Smooth muscle cell (in vitro differentiated cells): ENCODE measurements around the gene XPO4. TPM values are rescaled to one million over a fixed set of nuclear protein-coding genes. Genes with fewer than 3 reads are reported as not detected.
A peak's percentile ranks its signal among the peaks of the same experiment; 100 is the strongest.

Source experiments
- DNase-seq: peaks from one replicate; lab custom pipeline; 2025; ENCODE audit not compliant: unreplicated experiment; lab: John Stamatoyannopoulos, UW
- H2AFZ ChIP-seq: fragments of 200-600 bp; sonication (generic); 2 replicates; pipeline ENCODE4 v1.6.0; 2016; ENCODE audit warnings: antibody characterized with exemption, low read depth, mild to moderate bottlenecking
- H3F3A ChIP-seq: fragments of 200-600 bp; sonication (generic); 2 replicates; pipeline ENCODE4 v1.6.0; 2017; ENCODE audit warnings: antibody characterized with exemption, low read depth
- H3K27ac ChIP-seq: fragments of 200-600 bp; sonication (generic); 2 replicates; pipeline ENCODE4 v1.5.1; 2016; ENCODE audit warnings: low read depth, mild to moderate bottlenecking
- H3K27me3 ChIP-seq: fragments of 200-600 bp; sonication (generic); 2 replicates; pipeline ENCODE4 v1.6.1; 2016; ENCODE audit warnings: low read depth, mild to moderate bottlenecking
- H3K36me3 ChIP-seq: fragments of 200-600 bp; sonication (generic); 2 replicates; pipeline ENCODE4 v1.5.1; 2016; ENCODE audit warnings: low read depth
- H3K4me1 ChIP-seq: fragments of 200-600 bp; sonication (generic); 2 replicates; pipeline ENCODE4 v1.5.1; 2016; ENCODE audit warnings: low read depth
- H3K4me2 ChIP-seq: fragments of 200-600 bp; sonication (generic); 2 replicates; pipeline ENCODE4 v1.6.0; 2016; ENCODE audit warnings: mild to moderate bottlenecking
- H3K4me3 ChIP-seq: fragments of 200-600 bp; sonication (generic); 2 replicates; pipeline ENCODE4 v1.5.1; 2016; ENCODE audit warnings: mild to moderate bottlenecking
- H3K79me2 ChIP-seq: fragments of 200-600 bp; sonication (generic); 2 replicates; pipeline ENCODE4 v1.6.0; 2016; ENCODE audit warnings: low read depth, mild to moderate bottlenecking
- H3K9ac ChIP-seq: fragments of 200-600 bp; sonication (generic); 2 replicates; pipeline ENCODE4 v1.6.0; 2016; ENCODE audit warnings: low read depth
- H3K9me3 ChIP-seq: fragments of 200-600 bp; sonication (generic); replicated peaks from 2 replicates; pipeline ENCODE4 v1.5.1; 2016; ENCODE audit warnings: low read depth
- H4K20me1 ChIP-seq: fragments of 200-600 bp; sonication (generic); 2 replicates; pipeline ENCODE4 v1.6.0; 2016; ENCODE audit warnings: low read depth
- WGBS: methylation state at CpG from one replicate; pipeline ENCODE4 v1.1.7; 2016; ENCODE audit warnings: low lambda C conversion rate; 5-methylcytosine and 5-hydroxymethylcytosine counted together
- polyA plus RNA-seq: library from polyadenylated mRNA; unstranded; fragments of >200 nt; fragmentation: Nextera tagmentation; extraction: Ambion mirVana; gene quantifications from 2 replicates; pipeline ENCODE4 v1.2.1, GENCODE V29; 2016
- total RNA-seq: library from RNA; depleted of rRNA; stranded (reverse); fragments of >200 nt; gene quantifications from 2 replicates; pipeline ENCODE4 v1.2.3, GENCODE V29; 2014
- TF ChIP-seq, protein P1 (sequence below): fragments of 200-600 bp; sonication (generic); IDR thresholded peaks from 2 replicates; pipeline ENCODE4 v1.5.1; 2017; ENCODE audit warnings: borderline replicate concordance, mild to moderate bottlenecking, antibody characterized with exemption; ENCODE audit not compliant: insufficient read depth, poor library complexity, severe bottlenecking

The XPO4 gene
- total and polyA plus RNA-seq, 2 experiments from 2014 or later, result 3.3 to 16.2 TPM

DNA sequence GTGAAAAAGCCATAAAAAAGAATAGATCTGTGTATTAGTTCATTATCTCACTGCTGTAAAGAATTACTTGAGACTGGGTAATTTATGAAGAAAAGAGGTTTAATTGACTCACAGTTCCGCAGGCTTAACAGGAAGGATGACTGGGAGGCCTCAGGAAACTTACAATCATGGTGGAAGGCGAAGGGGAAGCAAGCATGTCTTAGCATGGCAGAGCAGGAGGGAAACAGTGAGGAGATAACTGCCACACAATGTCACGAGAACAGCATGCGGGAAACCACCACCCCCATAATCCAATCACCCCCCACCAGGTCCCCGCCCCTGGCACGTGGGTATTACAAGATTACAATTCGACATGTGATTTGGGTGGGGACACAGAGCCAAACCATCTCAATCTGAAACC is 89.7 kb downstream of the XPO4 start:
- no peaks in the 10 kb centered on the region for H3K79me2 ChIP-seq
- H3K4me1 ChIP-seq, result no peaks in the 10 kb centered on the region
- DNase-seq, result no peak
- TF ChIP-seq, protein P1, sequence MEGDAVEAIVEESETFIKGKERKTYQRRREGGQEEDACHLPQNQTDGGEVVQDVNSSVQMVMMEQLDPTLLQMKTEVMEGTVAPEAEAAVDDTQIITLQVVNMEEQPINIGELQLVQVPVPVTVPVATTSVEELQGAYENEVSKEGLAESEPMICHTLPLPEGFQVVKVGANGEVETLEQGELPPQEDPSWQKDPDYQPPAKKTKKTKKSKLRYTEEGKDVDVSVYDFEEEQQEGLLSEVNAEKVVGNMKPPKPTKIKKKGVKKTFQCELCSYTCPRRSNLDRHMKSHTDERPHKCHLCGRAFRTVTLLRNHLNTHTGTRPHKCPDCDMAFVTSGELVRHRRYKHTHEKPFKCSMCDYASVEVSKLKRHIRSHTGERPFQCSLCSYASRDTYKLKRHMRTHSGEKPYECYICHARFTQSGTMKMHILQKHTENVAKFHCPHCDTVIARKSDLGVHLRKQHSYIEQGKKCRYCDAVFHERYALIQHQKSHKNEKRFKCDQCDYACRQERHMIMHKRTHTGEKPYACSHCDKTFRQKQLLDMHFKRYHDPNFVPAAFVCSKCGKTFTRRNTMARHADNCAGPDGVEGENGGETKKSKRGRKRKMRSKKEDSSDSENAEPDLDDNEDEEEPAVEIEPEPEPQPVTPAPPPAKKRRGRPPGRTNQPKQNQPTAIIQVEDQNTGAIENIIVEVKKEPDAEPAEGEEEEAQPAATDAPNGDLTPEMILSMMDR, result no peak
- peaks cover 8% of the 10 kb centered on the region for H3K36me3 ChIP-seq
- no peaks in the 10 kb centered on the region for H3K27me3 ChIP-seq
- H4K20me1 ChIP-seq, result peaks cover 27% of the 10 kb centered on the region
- 94% methylated on average over 7 of the region's 7 CpGs for WGBS
- H3K27ac ChIP-seq, result peak overlapping the region; percentile 90
- no peak overlapping the region for H3K4me3 ChIP-seq
- H3F3A ChIP-seq, result peaks cover 19% of the 10 kb centered on the region
- no peak overlapping the region for H3K4me2 ChIP-seq
- no peak overlapping the region for H3K9ac ChIP-seq
- no peaks in the 10 kb centered on the region for H3K9me3 ChIP-seq
- H2AFZ ChIP-seq, result no peak overlapping the region

DNA sequence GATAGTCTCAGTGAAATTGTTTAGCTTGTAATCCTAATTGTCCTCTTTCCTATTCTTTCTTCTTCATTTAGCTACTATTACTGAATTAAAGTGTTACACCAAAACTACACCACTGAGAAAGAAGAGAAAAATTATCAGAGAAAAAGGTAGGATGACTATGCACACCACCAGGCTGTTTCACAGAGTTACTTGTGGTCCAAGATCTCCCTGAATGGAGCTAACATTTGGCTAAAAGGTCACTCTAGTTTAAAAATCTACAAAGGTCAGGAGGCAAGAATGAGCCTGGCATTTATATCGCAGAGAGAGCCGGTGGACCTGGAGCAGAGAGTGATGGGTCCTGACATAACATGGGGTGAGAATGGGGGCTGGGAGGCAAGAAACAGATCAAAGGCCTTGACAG is 91.7 kb downstream of the XPO4 start:
- Histone ChIP-seq H2AFZ (no peak overlapping the region), H4K20me1 (peaks cover 26% of the 10 kb centered on the region), H3K79me2 (no peaks in the 10 kb centered on the region), H3K36me3 (peaks cover 21% of the 10 kb centered on the region), H3K4me1 (no peaks in the 10 kb centered on the region), H3K4me2 (no peak overlapping the region), H3F3A (peaks cover 18% of the 10 kb centered on the region), H3K9me3 (no peaks in the 10 kb centered on the region), H3K9ac (no peak overlapping the region), H3K27me3 (no peaks in the 10 kb centered on the region), H3K27ac (no peak overlapping the region), H3K4me3 (no peak overlapping the region)
- 89% methylated on average over 2 of the region's 2 CpGs for whole genome bisulfite sequencing
- TF ChIP-seq, protein P1, result no peak
- DNase-seq, result no peak

DNA sequence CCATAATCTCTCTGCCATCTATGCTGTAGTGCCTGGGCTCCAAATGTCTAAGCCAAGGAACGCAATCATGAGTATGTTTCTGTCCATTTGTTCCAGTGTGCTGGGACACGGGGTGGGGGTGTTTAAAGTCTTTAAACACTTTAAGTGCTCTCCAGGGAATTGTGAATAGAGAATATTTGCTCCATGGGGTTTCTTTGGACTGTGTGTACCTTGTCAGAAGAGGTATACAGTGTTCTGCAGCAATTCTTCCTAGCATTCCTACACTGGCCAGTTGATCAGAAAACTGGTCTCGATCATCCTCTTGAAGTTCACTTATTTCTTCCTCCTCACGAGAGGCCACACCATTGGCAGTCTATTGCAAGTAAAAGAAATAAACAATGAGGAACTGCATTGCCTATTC is 93.7 kb downstream of the XPO4 start:
- no peak overlapping the region for H3K4me2 ChIP-seq
- H3K36me3 ChIP-seq, result peaks cover 21% of the 10 kb centered on the region
- TF ChIP-seq, protein P1, result no peak
- H3K4me1 ChIP-seq, result no peaks in the 10 kb centered on the region
- H3F3A ChIP-seq, result peaks cover 11% of the 10 kb centered on the region
- DNase-seq, result no peak
- no peaks in the 10 kb centered on the region for H3K79me2 ChIP-seq
- no peak overlapping the region for H2AFZ ChIP-seq
- H3K27ac ChIP-seq, result no peak overlapping the region
- H3K9ac ChIP-seq, result no peak overlapping the region
- no peaks in the 10 kb centered on the region for H3K27me3 ChIP-seq
- no peak overlapping the region for H3K4me3 ChIP-seq
- WGBS, result 97% methylated on average over 4 of the region's 4 CpGs
- peaks cover 16% of the 10 kb centered on the region for H4K20me1 ChIP-seq
- no peaks in the 10 kb centered on the region for H3K9me3 ChIP-seq

DNA sequence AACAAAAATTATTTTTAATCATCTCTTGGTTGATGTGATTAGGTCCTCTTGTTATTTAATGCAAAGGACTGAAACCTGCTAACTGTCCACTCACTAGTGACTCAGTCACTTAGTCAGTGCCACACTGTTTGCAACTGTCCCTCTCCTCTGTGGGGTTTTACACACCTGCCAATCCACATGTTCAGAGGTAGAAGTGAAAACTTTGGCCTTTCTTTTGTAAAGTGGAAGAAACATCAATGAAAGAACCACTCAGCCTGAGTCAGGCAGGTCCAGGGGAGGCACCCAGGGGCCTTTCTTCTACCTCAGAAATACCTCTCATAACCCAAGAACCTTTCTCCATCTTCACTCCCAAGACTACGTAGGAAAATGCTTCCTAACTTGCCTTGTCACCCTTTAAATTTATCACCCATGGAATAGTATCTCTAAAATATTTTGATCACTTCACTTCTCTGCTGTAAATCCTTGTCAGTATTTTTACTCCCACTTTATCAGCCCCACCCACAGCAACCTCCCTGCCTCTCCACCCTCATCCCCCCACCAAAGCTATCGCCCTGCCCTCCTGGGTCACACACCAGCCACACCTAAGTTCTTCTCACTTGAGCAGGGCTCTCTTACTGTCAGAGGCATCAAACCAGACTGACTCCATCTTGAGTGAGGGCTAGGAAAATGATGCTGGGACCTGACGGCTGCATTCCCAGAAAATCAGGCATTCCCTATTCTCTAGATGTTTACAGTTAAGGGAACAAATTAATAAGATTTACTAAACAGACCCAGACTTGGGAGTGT is 99.2 kb downstream of the XPO4 start:
- DNase-seq, result no peak
- H2AFZ ChIP-seq, result no peak overlapping the region

More for the DNA sequence above, 99.2 kb downstream of the XPO4 start:
- Histone ChIP-seq H3K4me3 (no peak overlapping the region), H3K9me3 (no peaks in the 10 kb centered on the region), H4K20me1 (no peaks in the 10 kb centered on the region), H3K27me3 (no peaks in the 10 kb centered on the region), H3K4me1 (no peaks in the 10 kb centered on the region), H3K27ac (no peak overlapping the region), H3K4me2 (no peak overlapping the region), H3K36me3 (peaks cover 16% of the 10 kb centered on the region), H3K79me2 (no peaks in the 10 kb centered on the region), H3F3A (no peaks in the 10 kb centered on the region), H3K9ac (no peak overlapping the region)
- TF ChIP-seq, protein P1, result no peak
- 96% methylated on average over 3 of the region's 3 CpGs for WGBS
